ENCODE results near the gene LRRC4C. TPM values are rescaled to one million over a fixed set of nuclear protein-coding genes. Genes with fewer than 3 reads are reported as not detected.

The LRRC4C gene
- not detected in 2 replicates for total RNA-seq

GRCh38 chr11:41459465-41460401 lies at the start of gene LRRC4C:
Gene LRRC4C, minus strand, starts transcription at chr11:41459652.

All from airway epithelial cell (primary cell).